Stimulated activated CD8-positive, alpha-beta memory T cell treated with anti-CD3 and anti-CD28 coated beads, Interleukin-7, amount 100 ng/mL, for 24 hours (primary cell): Measurements from ENCODE around the gene IFRD2.
A peak's percentile ranks its signal among the peaks of the same experiment; 100 is the strongest.

Experiments used
- DNase-seq: peaks from one replicate; pipeline ENCODE4 v3.0.0-alpha.2; 2020; ENCODE audit warnings: low read depth

Gene IFRD2, protein sequence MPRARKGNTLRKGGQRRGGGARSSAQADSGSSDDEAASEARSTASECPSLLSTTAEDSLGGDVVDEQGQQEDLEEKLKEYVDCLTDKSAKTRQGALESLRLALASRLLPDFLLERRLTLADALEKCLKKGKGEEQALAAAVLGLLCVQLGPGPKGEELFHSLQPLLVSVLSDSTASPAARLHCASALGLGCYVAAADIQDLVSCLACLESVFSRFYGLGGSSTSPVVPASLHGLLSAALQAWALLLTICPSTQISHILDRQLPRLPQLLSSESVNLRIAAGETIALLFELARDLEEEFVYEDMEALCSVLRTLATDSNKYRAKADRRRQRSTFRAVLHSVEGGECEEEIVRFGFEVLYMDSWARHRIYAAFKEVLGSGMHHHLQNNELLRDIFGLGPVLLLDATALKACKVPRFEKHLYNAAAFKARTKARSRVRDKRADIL

DNA sequence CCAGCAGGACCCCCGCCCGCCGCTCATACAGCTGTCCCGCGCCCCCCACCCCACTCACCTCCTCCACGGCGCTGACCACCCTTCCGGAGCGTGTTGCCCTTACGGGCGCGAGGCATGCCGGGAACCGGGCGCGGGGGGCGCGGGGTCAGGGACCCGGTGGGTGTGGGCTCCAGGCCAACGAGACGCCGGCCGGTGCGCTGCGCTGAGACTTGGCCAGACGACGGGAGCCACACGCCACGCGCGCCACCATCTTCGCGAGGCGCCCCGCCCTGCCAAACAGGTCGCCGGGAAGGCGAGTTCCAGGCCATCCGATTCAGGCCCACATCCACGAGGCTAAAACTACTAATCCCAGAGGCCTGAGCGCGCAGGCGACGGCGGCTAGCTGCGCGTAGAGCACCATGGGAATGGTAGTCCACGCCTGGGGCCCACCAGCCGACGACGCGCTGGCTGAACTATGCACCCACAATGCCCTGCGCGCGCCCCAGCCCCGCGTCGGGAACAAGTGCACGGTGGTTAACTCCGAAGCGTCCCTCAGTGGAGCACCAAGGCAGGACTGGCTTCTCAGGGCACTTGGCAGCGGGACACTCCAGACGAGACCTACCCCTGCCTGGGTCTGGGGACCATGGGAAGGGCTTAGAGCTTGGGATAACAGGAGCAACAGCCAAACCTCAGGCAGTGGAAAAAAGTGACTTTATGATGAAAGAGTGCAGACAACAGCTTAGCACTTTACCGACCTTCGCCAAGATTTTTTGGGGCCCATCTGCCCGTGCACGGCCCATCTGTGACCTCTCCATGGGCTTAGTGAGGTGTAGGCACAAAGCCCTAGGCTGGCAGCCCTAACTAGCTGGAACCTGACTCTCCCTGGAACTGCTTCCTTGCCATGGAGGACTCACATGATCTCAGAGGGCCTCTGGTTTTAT, at the start of gene IFRD2:
IFRD2 (minus strand) TSS at position 271 of the 920 bp plus-strand sequence; CDS start at position 116, 155 bp downstream.
- DNase-seq, result peak; percentile 87

DNA sequence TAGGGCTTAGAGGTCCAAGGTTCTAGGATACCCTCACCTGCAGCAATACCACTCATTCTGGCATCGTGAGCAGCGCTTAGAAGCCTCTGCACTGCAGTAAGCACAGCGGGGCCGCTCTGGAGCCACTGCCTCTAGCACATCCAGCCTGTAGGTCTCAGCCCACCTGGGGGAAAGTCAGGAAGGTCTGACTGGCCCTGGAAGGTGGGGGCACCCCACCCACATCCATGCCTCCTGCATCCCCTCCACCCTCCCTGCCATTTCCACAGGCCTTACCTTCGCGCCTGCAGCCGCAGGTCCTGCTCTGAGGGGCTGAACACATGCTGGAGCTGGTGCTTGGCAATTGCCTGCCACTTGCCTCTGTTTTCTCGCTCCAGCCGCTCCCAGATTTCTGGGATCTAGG, 49.3 kb upstream of the IFRD2 start:
- no peak for DNase-seq

DNA sequence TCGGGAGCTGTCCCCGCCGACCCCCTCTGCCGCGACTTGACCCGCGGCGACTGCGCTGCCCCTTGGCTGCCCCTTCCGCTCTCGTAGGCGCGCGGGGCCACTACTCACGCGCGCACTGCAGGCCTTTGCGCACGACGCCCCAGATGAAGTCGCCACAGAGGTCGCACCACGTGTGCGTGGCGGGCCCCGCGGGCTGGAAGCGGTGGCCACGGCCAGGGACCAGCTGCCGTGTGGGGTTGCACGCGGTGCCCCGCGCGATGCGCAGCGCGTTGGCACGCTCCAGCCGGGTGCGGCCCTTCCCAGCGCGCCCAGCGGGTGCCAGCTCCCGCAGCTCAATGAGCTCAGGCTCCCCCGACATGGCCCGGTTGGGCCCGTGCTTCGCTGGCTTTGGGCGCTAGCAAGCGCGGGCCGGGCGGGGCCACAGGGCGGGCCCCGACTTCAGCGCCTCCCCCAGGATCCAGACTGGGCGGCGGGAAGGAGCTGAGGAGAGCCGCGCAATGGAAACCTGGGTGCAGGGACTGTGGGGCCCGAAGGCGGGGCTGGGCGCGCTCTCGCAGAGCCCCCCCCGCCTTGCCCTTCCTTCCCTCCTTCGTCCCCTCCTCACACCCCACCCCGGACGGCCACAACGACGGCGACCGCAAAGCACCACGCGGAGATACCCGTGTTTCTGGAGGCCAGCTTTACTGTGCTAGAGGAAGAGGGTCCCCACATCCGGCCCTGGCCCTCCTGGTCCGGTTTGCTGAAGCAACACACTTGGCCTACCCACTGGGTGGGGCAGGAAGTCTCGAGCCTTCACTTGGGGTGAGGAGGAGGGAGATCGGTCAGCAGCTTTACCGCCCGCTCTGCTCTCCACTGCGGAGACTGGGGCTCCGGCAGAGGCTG, 48.5 kb upstream of the IFRD2 start, which contains the start of gene RASSF1:
RASSF1 (minus strand) TSS at position 389 of the 882 bp plus-strand sequence; CDS start at position 358, 31 bp downstream.
- DNase-seq, result peak; percentile 38

DNA sequence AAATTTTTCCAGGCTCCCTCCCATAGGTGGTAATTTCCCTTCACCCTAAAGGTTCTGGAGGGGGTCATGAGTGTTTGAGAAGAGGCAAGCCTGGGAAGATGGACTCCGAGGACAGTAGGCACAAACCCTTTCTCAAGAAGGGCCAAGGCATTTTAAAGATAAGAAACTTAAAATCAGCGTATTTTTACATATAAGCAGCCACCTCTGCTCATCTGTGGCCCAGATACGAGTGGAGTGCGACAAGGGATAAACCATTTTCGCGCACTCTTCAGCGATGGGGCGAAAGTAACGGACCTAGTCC, 47.9 kb upstream of the IFRD2 start:
- no peak for DNase-seq

DNA sequence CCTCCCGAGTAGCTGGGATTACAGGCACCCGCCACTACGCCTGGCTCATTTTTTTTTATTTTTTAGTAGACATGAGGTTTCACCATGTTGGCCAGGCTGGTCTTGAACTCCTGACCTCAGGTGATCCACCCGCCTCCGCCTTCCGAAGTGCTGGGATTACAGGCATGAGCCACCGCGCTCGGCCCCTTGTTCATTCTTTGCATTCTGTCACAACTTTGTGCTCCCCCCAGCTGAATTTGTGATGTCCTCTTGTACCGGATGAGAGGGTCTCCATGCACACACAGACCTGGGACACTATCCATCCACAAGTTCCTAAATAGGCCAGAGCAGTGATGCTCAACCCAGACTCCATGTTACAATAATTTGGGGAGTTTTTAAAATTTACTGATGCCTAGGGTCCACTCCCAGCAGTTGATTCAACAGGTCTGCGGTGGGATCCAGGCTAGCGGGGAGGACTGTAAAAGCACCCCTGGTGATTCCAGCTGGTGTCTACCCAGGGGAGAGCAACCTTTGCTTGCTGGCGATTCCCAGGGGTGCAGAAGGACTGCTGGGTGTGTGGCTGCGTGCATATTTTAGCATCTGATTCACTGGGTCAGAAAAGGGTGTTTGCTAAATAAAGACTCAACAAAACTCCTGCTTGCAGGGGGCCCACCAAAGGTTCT, 47.4 kb upstream of the IFRD2 start:
- no peak for DNase-seq

DNA sequence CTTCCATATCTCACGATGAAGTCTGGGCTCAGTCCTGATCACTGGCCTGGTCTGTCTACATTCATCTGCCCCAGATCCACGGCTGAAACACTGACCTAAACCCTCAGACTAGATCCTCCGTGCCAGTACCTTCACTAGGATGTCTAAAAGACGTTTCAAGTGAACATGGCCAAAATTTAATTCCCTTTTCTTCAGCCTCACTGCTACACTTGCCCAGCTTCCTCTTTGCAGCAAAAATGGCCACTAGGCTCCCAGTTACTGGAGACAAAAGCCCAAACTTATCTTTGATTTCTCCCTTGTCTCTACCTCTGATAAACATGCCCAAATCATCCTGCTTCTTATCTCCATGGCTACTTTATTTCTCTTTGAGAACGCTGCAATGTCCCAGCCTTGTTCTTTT, 46.7 kb upstream of the IFRD2 start:
- no peak for DNase-seq

DNA sequence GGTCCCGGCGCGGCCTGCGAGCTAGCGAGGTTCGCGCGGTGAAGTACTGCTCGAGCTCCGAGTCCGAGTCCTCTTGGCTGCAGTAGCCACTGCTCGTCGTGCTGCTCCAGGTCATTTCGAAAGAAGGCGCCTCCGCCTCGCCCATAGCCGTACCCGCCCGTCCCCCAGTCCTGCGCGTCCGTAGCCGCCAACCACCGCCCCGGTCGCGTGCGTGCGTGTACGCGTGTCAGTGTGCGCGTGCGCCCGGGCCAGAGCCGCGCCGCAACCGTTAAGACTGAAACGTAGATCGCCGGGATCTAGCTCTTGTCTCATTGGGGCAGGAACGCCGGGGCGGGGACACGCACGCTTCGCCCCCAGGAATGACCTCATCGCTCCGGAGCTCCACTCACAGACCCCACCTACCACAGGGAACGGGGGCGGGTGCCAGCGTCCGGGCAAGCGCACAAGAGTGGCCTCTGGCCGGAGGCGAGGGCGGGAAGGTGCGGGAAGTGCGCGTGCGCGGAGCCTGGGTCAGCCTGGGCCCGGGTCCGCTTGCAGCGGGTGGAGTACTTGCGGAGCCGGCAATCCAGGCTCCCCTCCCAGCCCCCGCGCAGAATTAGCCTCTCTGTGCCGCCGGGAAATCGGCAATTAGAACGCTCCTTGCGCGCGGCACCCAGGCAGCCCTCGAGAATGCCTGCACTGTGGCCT, 45.1 kb upstream of the IFRD2 start:
- peak; percentile 94 for DNase-seq

DNA sequence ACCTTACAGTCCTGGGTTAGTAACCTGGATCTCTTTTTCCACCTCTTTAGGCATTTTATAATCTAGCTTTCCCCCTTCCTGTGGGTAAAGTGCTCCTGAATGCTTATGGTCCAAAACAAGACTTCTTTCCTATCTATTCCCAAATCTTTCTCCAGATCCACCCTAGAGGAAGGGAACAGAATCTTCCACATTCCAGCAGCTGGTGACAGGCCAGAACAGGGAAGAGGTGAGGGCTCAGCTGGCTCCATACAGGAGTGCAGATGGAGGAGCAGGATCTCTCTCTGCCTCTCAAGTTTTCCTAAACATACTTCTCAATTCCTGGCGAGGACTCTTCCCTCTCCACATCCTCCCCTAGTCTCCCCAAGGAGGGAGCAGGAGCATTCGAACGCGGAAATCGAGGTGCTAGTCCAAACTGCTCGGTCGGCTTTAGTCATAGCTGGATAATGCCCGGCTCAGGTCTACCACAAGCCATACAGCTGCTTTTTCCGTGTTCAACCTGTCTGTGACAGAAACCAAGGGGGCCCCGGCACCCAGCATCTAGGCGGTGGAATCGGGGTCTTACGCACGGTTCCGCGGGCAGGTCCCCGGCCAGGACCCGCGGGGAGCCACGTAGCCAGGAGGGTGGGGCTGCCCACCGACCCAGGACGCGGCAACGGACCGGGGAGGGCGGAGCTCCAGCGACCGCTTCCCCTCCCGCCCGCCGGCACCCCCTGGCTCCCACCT, 44.4 kb upstream of the IFRD2 start:
- no peak for DNase-seq

DNA sequence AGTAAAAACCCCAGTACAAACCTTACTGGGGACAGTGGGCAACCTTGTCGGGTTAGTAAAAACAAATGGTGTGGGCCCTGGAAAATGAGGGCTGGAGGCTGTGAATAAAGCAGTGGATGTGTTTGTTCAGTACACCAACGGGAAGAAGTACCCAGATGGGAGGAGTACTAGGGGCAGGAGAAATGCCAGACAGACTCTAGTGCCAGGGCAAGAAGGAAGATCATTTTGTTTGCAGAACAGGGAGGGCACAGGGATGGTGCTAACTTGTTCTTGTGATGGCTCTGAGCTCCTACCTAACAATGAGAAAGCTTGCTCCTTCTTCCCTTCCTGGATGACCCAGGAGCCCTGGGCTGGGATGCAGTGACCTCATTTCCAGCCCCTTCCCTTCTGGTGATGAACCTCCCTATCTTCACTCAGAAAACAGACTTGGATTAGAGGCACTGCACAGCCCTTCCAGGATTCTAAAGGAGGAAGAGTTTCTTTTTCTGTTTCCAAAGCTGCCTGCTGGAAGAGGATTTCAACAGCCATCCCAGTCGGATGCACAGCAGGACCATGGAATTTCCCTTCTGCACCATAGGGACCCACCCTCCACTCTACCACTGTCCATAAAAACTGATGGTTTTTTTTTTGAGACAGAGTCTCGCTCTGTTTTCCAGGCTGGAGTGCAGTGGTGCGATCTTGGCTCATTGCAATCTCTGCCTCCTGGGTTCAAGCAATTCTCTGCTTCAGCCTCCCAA, 42.3 kb upstream of the IFRD2 start:
- DNase-seq, result no peak

DNA sequence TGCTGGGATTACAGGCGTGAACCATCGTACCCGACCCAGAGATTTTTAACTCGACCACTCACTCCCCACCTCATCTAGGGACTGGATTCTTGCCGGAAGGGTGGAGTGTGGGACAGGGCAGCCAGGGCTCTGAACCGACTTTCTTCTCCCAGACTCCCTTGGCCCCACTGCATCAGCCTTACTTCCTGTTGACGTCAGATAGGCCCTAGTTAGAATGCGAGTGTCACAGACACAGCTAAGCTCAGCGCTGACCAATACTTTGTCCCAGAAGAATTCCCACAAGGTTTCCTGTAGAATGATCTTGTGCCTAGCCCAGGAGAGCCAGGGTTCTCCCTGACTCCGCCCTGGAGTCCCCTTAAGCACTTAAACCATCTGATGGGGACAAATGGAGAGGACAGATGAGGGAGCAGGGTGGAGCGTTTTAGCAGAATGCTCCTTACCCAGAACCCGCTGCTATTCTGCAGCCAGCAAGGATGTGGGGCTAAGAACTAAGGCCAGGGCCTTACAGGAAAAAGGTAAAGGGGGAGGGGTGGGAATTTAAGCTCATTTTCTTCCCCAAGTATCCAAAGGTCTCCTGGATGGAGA, 41.6 kb upstream of the IFRD2 start:
- DNase-seq, result no peak

DNA sequence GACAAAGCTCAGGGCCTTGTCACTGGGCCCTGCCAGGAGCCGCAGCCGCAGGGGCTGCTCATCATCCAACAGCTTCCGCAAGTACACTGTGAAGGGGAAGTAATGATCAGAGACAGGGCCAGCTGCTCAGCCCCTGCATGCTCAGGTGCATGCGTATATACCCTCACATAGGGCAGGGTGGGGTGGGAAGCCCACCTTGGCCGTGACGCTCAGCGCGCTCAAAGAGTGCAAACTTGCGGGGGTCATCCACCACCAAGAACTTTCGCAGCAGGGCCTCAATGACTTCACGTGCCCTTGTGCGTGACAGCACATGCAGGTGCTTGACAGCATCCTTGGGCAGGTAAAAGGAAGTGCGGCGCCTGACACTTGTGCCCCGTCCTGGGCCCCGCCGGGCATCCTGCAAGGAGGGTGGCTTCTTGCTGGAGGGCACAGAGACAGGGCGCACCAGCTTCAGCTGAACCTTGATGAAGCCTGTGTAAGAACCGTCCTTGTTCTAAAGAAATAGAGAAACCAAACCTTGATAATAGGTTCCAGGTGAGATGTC, 39.2 kb upstream of the IFRD2 start:
- DNase-seq, result no peak

DNA sequence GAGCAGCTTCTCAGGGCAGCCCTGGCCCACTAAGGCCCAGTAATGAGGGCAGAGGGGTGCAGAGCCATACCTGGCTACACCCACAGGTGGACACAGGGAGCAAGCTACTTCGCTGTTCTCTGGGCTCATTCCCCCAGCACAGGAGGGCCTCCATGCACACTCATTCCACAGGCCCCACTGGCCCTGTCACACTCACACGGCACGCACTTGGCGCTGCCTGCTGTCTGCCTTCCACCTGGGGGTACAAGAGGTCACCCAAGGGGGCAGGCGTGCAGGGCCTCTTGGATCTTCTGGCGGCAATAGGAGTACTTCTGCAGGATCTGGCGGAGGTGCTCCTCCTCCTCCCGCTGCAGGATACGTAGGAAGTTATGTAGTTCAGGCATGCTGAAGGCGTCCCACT, 38.1 kb upstream of the IFRD2 start:
- DNase-seq, result no peak

DNA sequence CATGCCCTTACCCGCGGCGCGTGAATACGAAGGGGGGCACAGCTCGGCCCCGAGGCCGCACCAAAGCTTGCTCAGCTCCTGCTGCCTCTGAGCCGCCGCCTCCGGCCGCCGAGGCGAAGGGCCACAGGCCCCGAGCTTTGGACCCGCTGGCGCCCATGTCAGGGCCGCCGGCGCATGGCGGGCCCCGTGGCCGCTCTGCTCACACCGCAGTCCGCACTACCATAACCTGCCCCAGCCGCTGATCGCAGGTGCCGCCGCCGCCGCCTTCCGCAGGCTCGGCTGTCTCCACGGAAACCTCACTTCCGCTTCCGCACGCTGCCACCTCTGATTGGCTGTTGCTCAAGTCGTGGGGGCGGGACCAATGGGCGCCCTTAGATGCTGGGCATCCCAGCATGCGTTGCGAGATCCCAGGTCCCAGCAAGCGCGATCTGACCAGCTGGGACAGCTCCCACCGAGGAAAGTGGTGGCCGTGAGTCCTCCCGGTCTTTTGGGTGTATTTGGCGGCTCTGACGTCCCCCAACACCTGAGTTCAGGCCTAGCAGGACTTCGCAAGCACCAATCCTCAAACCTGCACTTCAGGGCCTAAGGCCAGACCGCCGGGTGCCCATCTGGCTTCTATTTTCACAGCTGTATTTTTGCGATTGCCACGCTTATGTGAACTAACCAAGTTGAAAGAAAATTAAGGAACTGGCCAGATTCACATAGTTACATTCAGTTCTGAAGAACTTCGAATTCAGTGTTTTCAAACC, 35.9 kb upstream of the IFRD2 start, which contains the start of gene TUSC2:
TUSC2 (minus strand) TSS at position 281 of the 749 bp plus-strand sequence; CDS start at position 157, 124 bp downstream.
- DNase-seq, result peak; percentile 92

DNA sequence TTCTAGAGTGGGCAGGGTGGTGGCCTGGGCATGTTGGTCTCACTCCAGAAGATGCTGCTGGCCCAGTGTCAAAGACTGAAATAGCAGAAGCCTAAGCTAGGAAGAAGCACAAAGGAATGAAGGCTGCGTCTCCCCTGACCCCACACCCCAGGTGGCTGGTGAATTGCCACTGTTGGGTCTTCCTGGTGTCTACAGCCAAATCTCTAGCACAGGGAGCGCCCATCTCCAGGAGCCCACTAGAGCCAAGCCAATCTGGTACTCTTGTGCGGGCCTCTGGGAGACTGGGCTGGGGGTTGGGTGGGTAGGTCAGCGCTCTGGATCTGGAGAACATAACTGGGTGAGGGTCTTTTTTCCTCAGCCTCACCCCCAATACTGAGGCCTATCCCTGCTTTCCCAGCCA, 34.9 kb upstream of the IFRD2 start:
- no peak for DNase-seq

DNA sequence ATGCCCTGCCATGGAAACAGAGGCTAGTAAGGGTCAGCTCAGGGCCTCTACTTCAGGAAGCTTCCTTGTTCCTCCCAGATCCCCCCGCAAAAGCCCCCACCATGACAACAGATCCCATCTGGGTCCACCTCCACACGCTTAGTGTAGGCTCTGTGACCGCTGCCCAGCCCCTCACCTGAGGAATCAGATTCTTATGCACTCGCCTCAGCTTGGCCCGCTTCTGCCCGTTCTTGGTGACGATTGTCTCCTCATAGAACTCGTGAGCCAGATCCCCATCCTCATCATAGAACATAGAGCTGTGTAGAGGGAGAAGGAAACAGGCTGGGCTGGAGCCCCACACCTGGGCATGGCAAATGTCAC, 33.9 kb upstream of the IFRD2 start:
- no peak for DNase-seq

DNA sequence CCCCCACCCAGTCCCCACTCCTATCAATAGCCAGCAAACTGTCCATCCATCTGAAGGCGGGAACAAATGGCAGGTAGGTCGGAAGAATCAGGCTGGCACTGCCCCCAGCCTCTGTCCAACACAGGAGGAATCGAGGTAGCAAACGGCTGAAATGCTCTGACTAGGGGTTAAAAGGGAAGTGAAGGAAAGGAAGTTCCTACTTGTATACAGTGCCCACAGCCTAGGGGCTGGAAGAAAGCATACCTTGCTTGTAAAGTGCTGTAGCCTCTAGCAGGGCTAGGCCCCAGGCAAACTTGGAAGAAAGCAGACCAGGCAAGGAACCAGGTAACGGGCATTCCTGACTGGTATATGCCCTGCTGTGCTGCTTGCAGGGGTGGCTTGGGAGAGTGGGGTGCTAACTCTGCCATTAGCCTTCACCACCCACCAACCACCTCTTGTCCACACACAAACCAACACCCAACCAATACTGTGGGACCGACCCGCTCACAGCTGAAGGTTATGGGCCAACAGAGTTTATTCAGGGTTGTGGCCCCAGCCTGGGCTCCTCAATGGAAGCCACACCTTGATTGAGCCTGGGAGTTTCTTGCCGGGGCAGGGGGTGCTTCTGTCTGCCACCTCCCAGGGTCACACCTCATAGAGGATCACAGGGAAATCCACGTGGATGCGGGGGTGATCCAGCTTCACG, 33.4 kb upstream of the IFRD2 start:
- no peak for DNase-seq

DNA sequence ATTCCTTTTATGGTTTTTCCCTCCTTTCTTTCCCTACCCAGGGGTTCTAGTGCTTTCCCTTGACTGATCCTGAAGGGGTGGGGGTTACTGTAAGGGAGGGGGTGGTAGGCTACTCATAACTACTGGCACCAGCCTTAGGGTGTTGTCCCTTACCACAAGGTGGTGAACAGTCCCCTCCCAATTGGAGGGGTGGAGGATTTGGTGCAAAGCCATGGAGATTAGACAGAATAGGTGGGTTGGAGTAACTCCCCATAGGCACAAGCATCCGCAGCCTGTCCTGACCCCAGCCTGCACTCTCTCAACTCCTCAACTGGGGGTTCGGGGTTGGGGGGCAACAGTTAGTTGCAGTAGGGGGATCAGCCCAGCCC, 32.9 kb upstream of the IFRD2 start:
- no peak for DNase-seq
